DND-41 (cell line): ENCODE results near the gene TTBK2.
"Not testable (repeated sequence)": the region's sequence is repeated elsewhere in the genome, so short reads cannot be mapped to it uniquely, and the experiment has no call there.

Source experiments
- EZH2 ChIP-seq: IDR thresholded peaks from 3 replicates; pipeline ENCODE4 v1.6.1; 2012; ENCODE audit warnings: borderline replicate concordance, low read depth, mild to moderate bottlenecking, moderate library complexity, low read length, inconsistent platforms; ENCODE audit not compliant: severe bottlenecking
- TF ChIP-seq, protein P1 (sequence below): IDR thresholded peaks from 2 replicates; pipeline ENCODE4 v1.5.1; 2012; ENCODE audit warnings: borderline replicate concordance, low read length, moderate library complexity, mild to moderate bottlenecking; ENCODE audit not compliant: poor library complexity, severe bottlenecking; ENCODE audit errors: extremely low read depth

GRCh38 chr15:42766109-42766508, 154.5 kb downstream of the TTBK2 start:
- TF ChIP-seq, protein P1, sequence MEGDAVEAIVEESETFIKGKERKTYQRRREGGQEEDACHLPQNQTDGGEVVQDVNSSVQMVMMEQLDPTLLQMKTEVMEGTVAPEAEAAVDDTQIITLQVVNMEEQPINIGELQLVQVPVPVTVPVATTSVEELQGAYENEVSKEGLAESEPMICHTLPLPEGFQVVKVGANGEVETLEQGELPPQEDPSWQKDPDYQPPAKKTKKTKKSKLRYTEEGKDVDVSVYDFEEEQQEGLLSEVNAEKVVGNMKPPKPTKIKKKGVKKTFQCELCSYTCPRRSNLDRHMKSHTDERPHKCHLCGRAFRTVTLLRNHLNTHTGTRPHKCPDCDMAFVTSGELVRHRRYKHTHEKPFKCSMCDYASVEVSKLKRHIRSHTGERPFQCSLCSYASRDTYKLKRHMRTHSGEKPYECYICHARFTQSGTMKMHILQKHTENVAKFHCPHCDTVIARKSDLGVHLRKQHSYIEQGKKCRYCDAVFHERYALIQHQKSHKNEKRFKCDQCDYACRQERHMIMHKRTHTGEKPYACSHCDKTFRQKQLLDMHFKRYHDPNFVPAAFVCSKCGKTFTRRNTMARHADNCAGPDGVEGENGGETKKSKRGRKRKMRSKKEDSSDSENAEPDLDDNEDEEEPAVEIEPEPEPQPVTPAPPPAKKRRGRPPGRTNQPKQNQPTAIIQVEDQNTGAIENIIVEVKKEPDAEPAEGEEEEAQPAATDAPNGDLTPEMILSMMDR = not testable (repeated sequence)
- TF ChIP-seq EZH2 = not testable (repeated sequence)
